VCaP (cell line): ENCODE measurements around the gene NRG2.

Experiments
- H3K27ac ChIP-seq: fragments of 450-650 bp; 2 replicates; pipeline ENCODE4 v1.5.1; 2017
- TF ChIP-seq, protein P1 (sequence below): fragments of 450-650 bp; conservative IDR thresholded peaks from 2 replicates; pipeline ENCODE4 v1.5.1; 2017; ENCODE audit warnings: mild to moderate bottlenecking, moderate library complexity

Gene NRG2

DNA sequence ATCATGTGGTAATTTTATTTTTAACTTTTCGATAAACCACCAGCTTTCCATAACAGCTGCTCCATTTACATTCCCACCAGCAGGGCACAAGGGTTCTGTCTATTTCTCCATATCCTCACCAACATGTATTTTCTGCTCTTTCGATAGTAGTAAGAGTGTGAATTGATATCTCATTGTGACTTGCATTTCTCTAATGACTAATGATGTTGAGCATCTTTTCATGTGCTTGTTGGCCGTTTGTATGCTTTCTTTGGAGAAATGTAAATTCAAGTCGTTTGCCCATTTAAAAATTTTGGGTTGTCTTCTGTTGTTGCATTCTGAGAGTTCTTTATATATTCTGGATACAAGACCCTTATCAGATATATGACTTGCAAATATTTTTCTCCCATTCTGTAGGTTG lies 201.6 kb downstream of the NRG2 start:
- TF ChIP-seq, protein P1, sequence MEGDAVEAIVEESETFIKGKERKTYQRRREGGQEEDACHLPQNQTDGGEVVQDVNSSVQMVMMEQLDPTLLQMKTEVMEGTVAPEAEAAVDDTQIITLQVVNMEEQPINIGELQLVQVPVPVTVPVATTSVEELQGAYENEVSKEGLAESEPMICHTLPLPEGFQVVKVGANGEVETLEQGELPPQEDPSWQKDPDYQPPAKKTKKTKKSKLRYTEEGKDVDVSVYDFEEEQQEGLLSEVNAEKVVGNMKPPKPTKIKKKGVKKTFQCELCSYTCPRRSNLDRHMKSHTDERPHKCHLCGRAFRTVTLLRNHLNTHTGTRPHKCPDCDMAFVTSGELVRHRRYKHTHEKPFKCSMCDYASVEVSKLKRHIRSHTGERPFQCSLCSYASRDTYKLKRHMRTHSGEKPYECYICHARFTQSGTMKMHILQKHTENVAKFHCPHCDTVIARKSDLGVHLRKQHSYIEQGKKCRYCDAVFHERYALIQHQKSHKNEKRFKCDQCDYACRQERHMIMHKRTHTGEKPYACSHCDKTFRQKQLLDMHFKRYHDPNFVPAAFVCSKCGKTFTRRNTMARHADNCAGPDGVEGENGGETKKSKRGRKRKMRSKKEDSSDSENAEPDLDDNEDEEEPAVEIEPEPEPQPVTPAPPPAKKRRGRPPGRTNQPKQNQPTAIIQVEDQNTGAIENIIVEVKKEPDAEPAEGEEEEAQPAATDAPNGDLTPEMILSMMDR, result no peak
- no peak overlapping the region for H3K27ac ChIP-seq

DNA sequence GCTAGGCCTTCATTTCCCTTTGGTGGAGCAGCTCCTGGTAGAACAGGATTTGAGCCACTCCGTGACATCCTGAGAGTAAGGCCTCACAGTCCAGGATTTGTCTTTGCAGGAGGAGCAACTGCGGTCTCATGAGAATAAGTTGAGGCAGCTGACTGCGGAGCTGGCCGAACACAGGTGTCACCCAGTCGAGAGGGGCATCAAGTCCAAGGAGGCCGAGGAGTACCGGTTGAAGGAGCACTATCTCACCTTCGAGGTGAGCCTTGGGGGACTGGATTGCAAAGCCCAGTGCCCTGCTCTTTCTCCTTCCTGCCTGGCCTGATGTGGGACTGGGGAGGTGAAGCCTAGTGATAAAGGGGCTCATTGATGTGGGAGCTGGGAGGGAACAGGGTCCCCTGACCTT lies 203.2 kb downstream of the NRG2 start:
- H3K27ac ChIP-seq, result no peak overlapping the region
- TF ChIP-seq, protein P1, result no peak

DNA sequence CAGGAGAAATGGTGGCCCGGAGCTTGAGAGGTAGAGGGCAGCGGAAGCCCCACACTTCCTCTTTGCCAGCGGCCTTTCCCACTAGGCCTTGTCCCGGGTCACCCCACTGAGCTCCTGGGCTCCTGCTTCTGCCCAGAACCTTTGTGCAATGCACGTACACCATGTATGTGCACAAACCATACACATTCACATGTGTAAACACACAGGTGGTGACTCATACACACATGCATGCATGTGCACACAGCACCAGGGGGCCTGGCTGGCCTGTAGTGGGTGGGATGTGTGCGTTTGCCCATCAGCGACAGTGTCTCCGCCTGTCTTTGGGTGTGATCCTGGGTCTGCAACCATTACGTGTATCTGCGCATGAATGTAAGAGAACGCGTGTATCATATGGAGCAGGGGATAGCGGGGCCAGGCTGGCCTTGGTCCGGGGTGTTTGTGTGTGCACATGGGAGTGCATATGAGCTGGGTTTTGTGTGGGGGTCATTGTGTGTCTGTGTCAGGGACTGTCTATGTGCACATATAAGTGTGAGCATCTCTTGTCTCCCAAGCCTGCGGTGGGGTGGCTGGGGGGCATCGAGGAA lies 203.8 kb downstream of the NRG2 start:
- H3K27ac ChIP-seq, result no peak overlapping the region
- TF ChIP-seq, protein P1, result no peak

DNA sequence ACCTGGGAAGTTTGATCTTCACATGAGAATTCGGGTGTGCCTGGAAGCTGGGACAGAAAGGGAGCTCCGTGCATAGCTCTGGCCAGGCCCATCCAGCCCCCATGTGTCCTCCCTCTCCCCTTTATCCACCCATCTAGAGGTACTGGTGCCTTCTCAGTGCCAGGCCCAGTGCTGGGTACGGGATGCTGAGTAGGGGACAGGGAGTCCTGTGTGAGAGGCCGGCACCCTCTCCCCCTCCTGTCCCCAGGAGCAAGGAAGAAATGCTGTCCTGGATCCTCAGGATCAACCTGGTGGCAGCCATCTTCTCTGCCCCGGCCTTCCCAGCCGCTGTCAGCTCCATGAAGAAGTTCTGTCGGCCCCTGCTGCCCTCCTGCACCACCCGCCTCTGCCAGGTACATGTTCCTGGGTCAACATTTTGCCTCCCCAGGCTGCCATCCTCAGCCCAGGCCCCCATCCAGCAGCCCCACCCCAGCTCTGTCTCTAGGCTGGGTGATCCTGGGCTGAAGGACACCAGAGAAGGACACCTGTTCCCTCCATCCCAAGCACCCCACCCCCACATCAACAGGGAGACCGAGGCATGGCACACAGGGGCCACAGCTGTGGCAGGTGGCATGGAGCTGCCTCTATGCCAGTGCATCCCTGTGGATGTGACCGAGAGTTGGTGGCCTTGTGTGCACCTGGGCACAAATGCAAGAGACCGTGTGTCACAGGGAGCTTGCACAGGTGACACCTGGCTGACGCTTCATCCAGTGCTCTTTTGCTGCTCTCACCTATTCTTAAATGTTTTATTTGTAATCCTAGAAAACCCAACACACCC lies 204.5 kb downstream of the NRG2 start:
- TF ChIP-seq, protein P1, result no peak

DNA sequence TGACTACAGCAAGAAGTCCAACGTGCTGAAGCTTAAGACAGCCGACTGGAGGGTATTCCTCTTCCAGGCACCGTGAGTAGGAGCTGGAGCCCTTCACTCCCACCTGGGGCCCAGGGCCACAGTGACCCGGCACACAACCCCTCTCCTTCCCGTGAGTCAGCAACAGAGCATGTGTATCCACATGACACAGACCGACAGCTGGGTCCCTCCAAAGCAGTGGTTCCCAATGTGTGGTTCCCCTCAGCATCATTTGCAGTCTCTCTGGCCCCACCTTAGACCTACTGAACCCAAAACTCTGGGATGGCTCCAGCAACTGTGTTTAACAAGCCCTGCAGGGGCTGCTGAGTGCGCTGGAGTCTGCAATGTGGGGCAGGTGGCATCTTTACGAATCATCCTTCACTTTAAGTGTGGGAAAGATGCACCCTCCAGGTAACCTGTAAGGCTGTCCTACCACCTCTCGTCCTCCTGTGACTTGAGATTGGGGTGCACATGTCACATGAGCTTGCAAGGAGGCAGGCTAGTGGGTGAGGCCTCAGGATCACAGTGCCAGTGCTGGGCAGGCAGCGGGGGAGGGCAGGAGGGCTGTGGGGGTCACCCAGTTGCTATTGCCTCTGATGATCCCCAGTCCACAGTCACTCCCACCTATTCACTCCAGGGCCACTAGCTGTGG lies 205.3 kb downstream of the NRG2 start:
- TF ChIP-seq, protein P1, result no peak
- no peak overlapping the region for H3K27ac ChIP-seq

More for the DNA sequence above, 204.5 kb downstream of the NRG2 start:
- H3K27ac ChIP-seq, result no peak overlapping the region

DNA sequence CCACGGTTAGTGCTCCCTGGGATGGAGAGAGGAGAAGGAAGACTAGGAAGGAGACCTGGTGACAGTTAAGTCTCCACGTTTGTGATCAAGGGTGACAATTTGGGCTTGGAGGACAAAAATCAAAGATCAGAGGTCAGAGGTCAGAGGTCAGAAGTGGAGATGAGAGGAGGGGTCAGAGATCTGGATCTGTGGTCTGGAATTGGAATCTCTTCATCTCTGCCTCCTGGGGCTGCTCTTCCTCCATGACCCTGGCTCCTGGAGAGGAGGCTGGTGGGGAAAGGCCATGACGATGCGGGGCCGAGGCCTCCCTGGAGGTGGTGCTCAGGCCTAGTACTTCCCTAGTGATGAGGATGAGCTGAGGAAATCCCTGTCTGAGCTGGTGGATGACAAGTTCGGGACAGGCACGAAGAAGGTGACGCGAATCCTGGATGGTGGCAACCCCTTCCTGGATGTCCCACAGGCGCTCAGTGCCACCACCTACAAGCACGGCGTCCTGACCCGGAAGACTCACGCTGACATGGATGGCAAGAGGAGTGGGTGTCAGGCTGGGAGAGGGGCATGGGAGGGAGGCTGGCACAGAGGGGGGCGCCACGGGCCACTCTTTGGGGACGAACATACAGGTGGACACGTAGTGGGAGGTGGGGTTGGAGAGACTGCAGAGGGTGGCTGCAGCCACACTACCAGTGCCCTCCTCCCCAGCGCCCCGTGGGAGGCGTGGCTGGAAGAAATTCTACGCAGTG lies 206.5 kb downstream of the NRG2 start:
- H3K27ac ChIP-seq, result no peak overlapping the region
- TF ChIP-seq, protein P1, result no peak

DNA sequence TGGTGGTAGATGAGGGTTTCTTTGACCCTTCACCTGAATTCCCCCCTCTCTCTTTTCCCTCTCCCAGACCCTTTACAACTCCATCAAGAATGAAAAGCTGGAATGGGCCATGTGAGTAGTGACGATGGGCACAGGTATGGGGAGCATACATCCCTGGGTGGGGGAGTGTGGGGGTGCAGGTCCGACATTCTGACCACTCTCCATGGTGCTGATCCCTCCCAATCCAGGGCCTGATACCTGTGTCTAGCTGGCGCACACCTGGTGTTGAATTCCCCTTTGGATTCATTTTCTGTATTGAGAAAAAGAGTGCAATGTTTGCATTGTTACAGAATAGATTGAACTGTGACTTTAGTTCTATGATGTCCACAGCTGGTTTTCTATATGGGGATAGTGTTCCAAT lies 207.4 kb downstream of the NRG2 start:
- TF ChIP-seq, protein P1, result no peak
- H3K27ac ChIP-seq, result no peak overlapping the region
